Neutrophil (primary cell): ENCODE results near the gene EZH1.

Experiments used
- H3K27ac ChIP-seq: fragments of 200-600 bp; sonication (generic); 2 replicates; pipeline ENCODE4 v1.5.1; 2016; ENCODE audit warnings: mild to moderate bottlenecking, moderate library complexity
- H3K27me3 ChIP-seq: fragments of 200-600 bp; sonication (generic); 2 replicates; pipeline ENCODE4 v1.6.0; 2016; ENCODE audit warnings: mild to moderate bottlenecking
- H3K36me3 ChIP-seq: fragments of 200-600 bp; sonication (generic); 2 replicates; pipeline ENCODE4 v1.5.1; 2017
- H3K4me1 ChIP-seq, 2 experiments: fragments of 200-600 bp in 1 of 2; sonication (generic) in 1 of 2; 1 replicate in 1 of 2; 2 replicates in 1 of 2; pipeline versions ENCODE4 v1.5.1 to v1.6.1; 2013 to 2016; ENCODE audit warnings: low read depth in 1 of 2, low read length in 1 of 2, mild to moderate bottlenecking in 1 of 2, moderate library complexity in 1 of 2; ENCODE audit not compliant: control insufficient read depth in 1 of 2, insufficient read depth in 1 of 2
- H3K4me3 ChIP-seq, 2 experiments: fragments of 200-600 bp in 1 of 2; sonication (generic) in 1 of 2; 1 replicate in 1 of 2; 2 replicates in 1 of 2; pipeline ENCODE4 v1.5.1; 2013 to 2016; ENCODE audit warnings: low read depth in 1 of 2, low read length in 1 of 2, mild to moderate bottlenecking in 1 of 2, moderate library complexity in 1 of 2
- H3K9me3 ChIP-seq: fragments of 200-600 bp; sonication (generic); 2 replicates; pipeline ENCODE4 v1.5.1; 2016
- CTCF ChIP-seq: fragments of 200-600 bp; sonication (generic); IDR thresholded peaks from 2 replicates; pipeline ENCODE4 v1.5.1; 2016; ENCODE audit warnings: antibody characterized with exemption

The EZH1 gene

GRCh38 chr17:42780851-42781638, 36.2 kb upstream of the EZH1 start:
- H3K36me3 ChIP-seq = peaks cover 43% of the 10 kb centered on the region
- H3K27ac ChIP-seq = no peak overlapping the region

GRCh38 chr17:42779936-42780850, 35.4 kb upstream of the EZH1 start, which contains the start of gene WNK4:
WNK4 (plus strand) TSS chr17:42780610; CDS start chr17:42780699, 89 bp downstream.
- Histone ChIP-seq H3K36me3 (peaks cover 51% of the 10 kb centered on the region), H3K4me1 (peaks cover 8 to 19% of the 10 kb centered on the region in 2 experiments), H3K9me3 (no peaks in the 10 kb centered on the region), H3K27me3 (peaks cover 62% of the 10 kb centered on the region), H3K4me3 (no peak within 1 kb of the TSS), H3K27ac (no peak within 1 kb of the TSS)
- TF ChIP-seq CTCF = no peak

More at GRCh38 chr17:42780851-42781638, 36.2 kb upstream of the EZH1 start:
- Histone ChIP-seq H3K4me3 (no peak overlapping the region), H3K4me1 (peaks cover 8 to 21% of the 10 kb centered on the region in 2 experiments), H3K9me3 (no peaks in the 10 kb centered on the region), H3K27me3 (peaks cover 71% of the 10 kb centered on the region)
- TF ChIP-seq CTCF = no peak

GRCh38 chr17:42779304-42779935, 34.6 kb upstream of the EZH1 start:
- no peak for TF ChIP-seq CTCF
- no peak overlapping the region for H3K4me3 ChIP-seq
- peaks cover 8 to 12% of the 10 kb centered on the region in 2 experiments for H3K4me1 ChIP-seq
- no peaks in the 10 kb centered on the region for H3K9me3 ChIP-seq
- no peak overlapping the region for H3K27ac ChIP-seq
- peaks cover 55% of the 10 kb centered on the region for H3K27me3 ChIP-seq
- H3K36me3 ChIP-seq = peaks cover 56% of the 10 kb centered on the region

- Histone ChIP-seq H3K27me3 (peaks cover 46% of the 10 kb centered on the region), H3K4me3 (no peak overlapping the region), H3K27ac (no peak overlapping the region), H3K36me3 (peaks cover 56% of the 10 kb centered on the region), H3K4me1 (peaks cover 12 to 18% of the 10 kb centered on the region in 2 experiments), H3K9me3 (no peaks in the 10 kb centered on the region)
- no peak for TF ChIP-seq CTCF
Measured at GRCh38 chr17:42778570-42778969, 33.7 kb upstream of the EZH1 start.

GRCh38 chr17:42775534-42776098, 30.8 kb upstream of the EZH1 start:
- Histone ChIP-seq H3K36me3 (peaks cover 56% of the 10 kb centered on the region), H3K9me3 (no peaks in the 10 kb centered on the region), H3K27me3 (peaks cover 17% of the 10 kb centered on the region), H3K27ac (no peak overlapping the region), H3K4me3 (no peak overlapping the region), H3K4me1 (peaks cover 15 to 17% of the 10 kb centered on the region in 2 experiments)
- TF ChIP-seq CTCF = no peak
